WI38 (cell line): ENCODE data around the gene C19orf44.

Experiments used
- H3K4me3 ChIP-seq: 2 replicates; pipeline ENCODE4 v1.5.1; 2011; ENCODE audit warnings: low read depth, mild to moderate bottlenecking, control low read depth, low read length
- CTCF ChIP-seq: IDR thresholded peaks from 2 replicates; pipeline ENCODE4 v1.5.1; 2012; ENCODE audit warnings: low read depth, mild to moderate bottlenecking, control low read depth, low read length

C19orf44 gene

GRCh38 chr19:16456652-16457194, 39.5 kb upstream of the C19orf44 start:
- no peak overlapping the region for H3K4me3 ChIP-seq
- TF ChIP-seq CTCF, result no peak

- H3K4me3 ChIP-seq, result 0 out of 2 replicates have a peak overlapping the region, but pooled peaks have one; percentile 6
- TF ChIP-seq CTCF, result no peak
These were observed 38.8 kb upstream of the C19orf44 start for GRCh38 chr19:16457195-16457953.

DNA sequence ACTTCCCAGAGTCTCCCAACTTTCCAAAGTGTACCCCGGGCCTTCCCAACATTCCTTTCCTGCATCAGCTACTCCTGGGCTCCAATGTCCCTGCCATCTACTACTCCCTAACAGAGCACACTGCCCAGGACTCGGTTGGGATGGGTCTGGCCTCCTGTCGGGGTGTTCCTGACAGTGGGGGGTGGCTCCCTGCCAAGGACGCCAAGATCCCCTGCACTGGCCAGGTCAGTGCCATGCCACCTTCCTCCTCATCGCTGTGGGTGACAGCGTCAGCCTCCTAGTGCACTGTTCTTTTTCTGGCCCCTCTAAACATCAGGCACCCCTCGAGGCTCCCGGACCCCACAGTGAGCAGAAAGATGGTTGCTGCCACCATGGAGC, 38.3 kb upstream of the C19orf44 start:
- TF ChIP-seq CTCF, result no peak
- H3K4me3 ChIP-seq, result no peak overlapping the region

- no peak for TF ChIP-seq CTCF
- H3K4me3 ChIP-seq, result no peak overlapping the region
These were observed 37.5 kb upstream of the C19orf44 start for GRCh38 chr19:16458391-16459341.

DNA sequence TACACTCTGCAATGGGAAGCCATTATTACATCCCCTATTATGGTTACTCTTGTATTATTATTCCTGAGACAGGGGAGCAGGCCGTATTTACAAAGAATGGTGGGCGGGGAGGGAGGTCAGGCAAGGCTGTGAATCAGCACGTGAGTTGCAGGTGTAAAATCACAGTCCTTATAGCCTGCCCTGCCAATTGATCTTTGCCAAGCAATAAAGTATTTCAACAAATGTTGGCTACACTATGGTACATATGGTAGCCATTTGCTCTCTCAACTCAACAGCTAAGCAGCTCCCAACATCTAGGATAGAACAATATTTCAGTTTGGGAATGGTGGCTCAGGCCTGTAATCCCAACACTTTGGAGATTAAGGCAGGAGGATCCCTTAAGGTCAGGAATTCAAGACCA, 36.5 kb upstream of the C19orf44 start:
- no peak for TF ChIP-seq CTCF
- no peak overlapping the region for H3K4me3 ChIP-seq

DNA sequence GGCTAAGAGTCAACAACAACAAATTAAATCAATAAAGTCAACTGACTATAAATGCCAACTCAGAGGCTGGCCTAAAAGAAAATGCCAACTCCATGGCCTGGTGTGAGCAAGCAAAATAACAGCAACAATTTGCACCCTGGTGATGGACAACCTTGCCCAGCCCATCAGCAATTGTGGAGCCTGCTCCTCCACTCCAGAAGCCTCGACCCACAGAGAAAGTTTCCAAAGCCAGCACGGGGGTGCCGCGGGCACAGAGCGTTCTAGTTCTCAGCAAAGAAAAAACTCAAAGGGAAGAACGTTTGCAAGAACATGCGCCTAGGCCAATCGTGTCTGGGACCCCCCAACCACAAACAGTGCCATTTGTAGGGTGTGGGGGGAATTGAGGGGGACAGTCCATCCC, 35.7 kb upstream of the C19orf44 start:
- TF ChIP-seq CTCF, result no peak
- no peak overlapping the region for H3K4me3 ChIP-seq

GRCh38 chr19:16461630-16462051, 34.6 kb upstream of the C19orf44 start:
- TF ChIP-seq CTCF, result no peak
- no peak overlapping the region for H3K4me3 ChIP-seq
